HepG2 (cell line): ENCODE data around the gene CDHR3.

Experiments
- CENPX ChIP-seq: sonication (generic); formaldehyde crosslinking; IDR thresholded peaks from 2 replicates; pipeline ENCODE4 v1.9.0; 2021; ENCODE audit warnings: mild to moderate bottlenecking, missing genetic modification reagents, moderate library complexity
- SP5 ChIP-seq: IDR thresholded peaks from 2 replicates; pipeline ENCODE4 v1.6.1; 2016; ENCODE audit warnings: low read depth, borderline replicate concordance
- TF ChIP-seq, protein P1 (sequence below): IDR thresholded peaks from 2 replicates; pipeline ENCODE4 v1.6.1; 2016; ENCODE audit warnings: control low read depth

DNA sequence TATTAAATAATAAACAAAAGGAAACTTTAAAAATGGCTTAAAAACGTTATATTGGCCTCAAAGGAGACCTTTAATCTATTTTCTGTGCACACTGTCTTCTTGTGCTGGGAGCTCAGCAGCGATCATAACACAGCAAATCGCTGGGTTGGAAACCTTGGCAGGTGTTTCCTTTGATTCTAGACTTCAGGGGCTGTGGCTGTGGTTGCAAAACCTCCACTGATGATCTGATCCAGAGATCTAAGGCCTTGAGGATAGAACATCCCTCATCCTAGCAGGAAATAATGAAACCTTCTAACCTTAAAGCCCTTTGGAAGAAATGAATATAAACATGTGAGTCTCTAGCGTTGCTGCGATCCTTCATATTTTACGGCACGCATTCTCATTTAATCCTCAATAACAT, 29.8 kb downstream of the CDHR3 start:
- TF ChIP-seq, protein P1, sequence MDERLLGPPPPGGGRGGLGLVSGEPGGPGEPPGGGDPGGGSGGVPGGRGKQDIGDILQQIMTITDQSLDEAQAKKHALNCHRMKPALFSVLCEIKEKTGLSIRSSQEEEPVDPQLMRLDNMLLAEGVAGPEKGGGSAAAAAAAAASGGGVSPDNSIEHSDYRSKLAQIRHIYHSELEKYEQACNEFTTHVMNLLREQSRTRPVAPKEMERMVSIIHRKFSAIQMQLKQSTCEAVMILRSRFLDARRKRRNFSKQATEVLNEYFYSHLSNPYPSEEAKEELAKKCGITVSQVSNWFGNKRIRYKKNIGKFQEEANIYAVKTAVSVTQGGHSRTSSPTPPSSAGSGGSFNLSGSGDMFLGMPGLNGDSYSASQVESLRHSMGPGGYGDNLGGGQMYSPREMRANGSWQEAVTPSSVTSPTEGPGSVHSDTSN (CRISPR knock-in tag): no peak
- TF ChIP-seq CENPX (no peak), SP5 (CRISPR knock-in tag) (no peak)
